GM18867 (cell line): ENCODE results near the gene SHROOM2.

ENCODE experiments used
- ATAC-seq: cut with Tn5 transposase; IDR thresholded peaks from one replicate; pipeline ENCODE4 v1.9.1; 2021; ENCODE audit warnings: mild to moderate bottlenecking, moderate library complexity; ENCODE audit not compliant: unreplicated experiment

Gene SHROOM2

GRCh38 chrX:9887659-9888297 lies 101.5 kb downstream of the SHROOM2 start:
- ATAC-seq = no peak

GRCh38 chrX:9888953-9889470 lies 102.8 kb downstream of the SHROOM2 start:
- no peak for ATAC-seq

- no peak for ATAC-seq
Observed at GRCh38 chrX:9890681-9891091, 104.5 kb downstream of the SHROOM2 start.

- ATAC-seq = no peak
Observed at GRCh38 chrX:9895225-9895912, 109.1 kb downstream of the SHROOM2 start.

- no peak for ATAC-seq
Observed at GRCh38 chrX:9897761-9898161, 111.5 kb downstream of the SHROOM2 start.

- ATAC-seq = peak; percentile 41
Observed at GRCh38 chrX:9899640-9900111, 113.4 kb downstream of the SHROOM2 start.

- no peak for ATAC-seq
Observed at GRCh38 chrX:9902656-9903055, 116.4 kb downstream of the SHROOM2 start.

GRCh38 chrX:9903146-9903545 lies 116.9 kb downstream of the SHROOM2 start:
- ATAC-seq = no peak

GRCh38 chrX:9905288-9905687 lies 119.1 kb downstream of the SHROOM2 start:
- ATAC-seq = no peak

GRCh38 chrX:9905721-9906120 lies 119.5 kb downstream of the SHROOM2 start:
- ATAC-seq = no peak

GRCh38 chrX:9906919-9907318 lies 120.7 kb downstream of the SHROOM2 start:
- ATAC-seq = no peak

GRCh38 chrX:9907645-9908387 lies 121.6 kb downstream of the SHROOM2 start:
- ATAC-seq = no peak

GRCh38 chrX:9909254-9909653 lies 123.0 kb downstream of the SHROOM2 start:
- no peak for ATAC-seq

GRCh38 chrX:9911487-9911886 lies 125.3 kb downstream of the SHROOM2 start:
- ATAC-seq = no peak

- no peak for ATAC-seq
Observed at GRCh38 chrX:9912351-9913145, 126.3 kb downstream of the SHROOM2 start.

- no peak for ATAC-seq
Observed at GRCh38 chrX:9913146-9913433, 126.9 kb downstream of the SHROOM2 start.

- no peak for ATAC-seq
Observed at GRCh38 chrX:9917861-9918260, 131.6 kb downstream of the SHROOM2 start.

GRCh38 chrX:9919632-9920172 lies 133.5 kb downstream of the SHROOM2 start:
- ATAC-seq = no peak

GRCh38 chrX:9921407-9921806 lies 135.2 kb downstream of the SHROOM2 start:
- ATAC-seq = no peak

- no peak for ATAC-seq
Observed at GRCh38 chrX:9923357-9923756, 137.1 kb downstream of the SHROOM2 start.

GRCh38 chrX:9926002-9926401 lies 139.8 kb downstream of the SHROOM2 start:
- no peak for ATAC-seq
